ENCODE measurements around the gene GJD2.

- no peak for TF ChIP-seq EP300 (IDR thresholded peaks at IDR 0.05)
- no peak for TF ChIP-seq POLR2AphosphoS5 (IDR thresholded peaks at IDR 0.05)
- no peak for TF ChIP-seq CTCF (IDR thresholded peaks at IDR 0.05)
- no peak for TF ChIP-seq POLR2A (IDR thresholded peaks at IDR 0.05)
These were observed 42.1 kb upstream of the GJD2 start for GRCh38 chr15:34796847-34797435.

All from upper lobe of left lung (tissue), 4 donors.